HG03175 (cell line): ENCODE data around the gene MID2.
A peak's percentile ranks its signal among the peaks of the same experiment; 100 is the strongest.
"Not testable (repeated sequence)": the region's sequence is repeated elsewhere in the genome, so short reads cannot be mapped to it uniquely, and the experiment has no call there.

ENCODE experiments used
- ATAC-seq: cut with Tn5 transposase; IDR thresholded peaks from one replicate; pipeline ENCODE4 v1.9.1; 2021; ENCODE audit warnings: mild to moderate bottlenecking, moderate library complexity; ENCODE audit not compliant: unreplicated experiment

Gene MID2

GRCh38 chrX:107836958-107837357 lies 11.3 kb downstream of the MID2 start:
- no peak for ATAC-seq

- no peak for ATAC-seq
Observed at GRCh38 chrX:107840971-107841370, 15.3 kb downstream of the MID2 start.

- no peak for ATAC-seq
Observed at GRCh38 chrX:107842715-107843400, 17.2 kb downstream of the MID2 start.

- ATAC-seq = no peak
Observed at GRCh38 chrX:107845625-107846024, 20.0 kb downstream of the MID2 start.

GRCh38 chrX:107848591-107848990 lies 22.9 kb downstream of the MID2 start:
- no peak for ATAC-seq

GRCh38 chrX:107849747-107850421 lies 24.2 kb downstream of the MID2 start:
- ATAC-seq = no peak

GRCh38 chrX:107850422-107850765 lies 24.7 kb downstream of the MID2 start:
- no peak for ATAC-seq

GRCh38 chrX:107851215-107851614 lies 25.5 kb downstream of the MID2 start:
- no peak for ATAC-seq

GRCh38 chrX:107851665-107852064 lies 26.0 kb downstream of the MID2 start:
- not testable (repeated sequence) for ATAC-seq

- ATAC-seq = no peak
Observed at GRCh38 chrX:107856289-107856688, 30.6 kb downstream of the MID2 start.

GRCh38 chrX:107857041-107857440 lies 31.4 kb downstream of the MID2 start:
- ATAC-seq = not testable (repeated sequence)

GRCh38 chrX:107857837-107858236 lies 32.2 kb downstream of the MID2 start:
- no peak for ATAC-seq

GRCh38 chrX:107861056-107861455 lies 35.4 kb downstream of the MID2 start:
- no peak for ATAC-seq

GRCh38 chrX:107871136-107871535 lies 45.5 kb downstream of the MID2 start:
- ATAC-seq = no peak

- ATAC-seq = no peak
Observed at GRCh38 chrX:107878106-107878505, 52.4 kb downstream of the MID2 start.

- ATAC-seq = no peak
Observed at GRCh38 chrX:107880054-107880610, 54.5 kb downstream of the MID2 start.

- peak; percentile 81 for ATAC-seq
Observed at GRCh38 chrX:107894038-107894437, 68.4 kb downstream of the MID2 start.

- ATAC-seq = no peak
Observed at GRCh38 chrX:107902721-107903120, 77.1 kb downstream of the MID2 start.

- ATAC-seq = no peak
Observed at GRCh38 chrX:107905366-107905765, 79.7 kb downstream of the MID2 start.

GRCh38 chrX:107924136-107924746 lies 98.6 kb downstream of the MID2 start:
- ATAC-seq = no peak

- no peak for ATAC-seq
Observed at GRCh38 chrX:107934262-107934661, 108.6 kb downstream of the MID2 start.

GRCh38 chrX:107935200-107935599 lies 109.5 kb downstream of the MID2 start:
- no peak for ATAC-seq
